Hematopoietic multipotent progenitor cell (in vitro differentiated cells): ENCODE measurements around the gene LDHAL6B. TPM values are rescaled to one million over a fixed set of nuclear protein-coding genes. Genes with fewer than 3 reads are reported as not detected.

Experiments
- DNase-seq, 3 donors: peaks; one replicate each; pipeline ENCODE4 v3.0.0-alpha.2; 2011 to 2015; ENCODE audit warnings: low read depth in 2 of 3, low spot score in 2 of 3
- total RNA-seq: library from RNA; depleted of rRNA; stranded (reverse); fragments of >200 nt; gene quantifications from one replicate; pipeline ENCODE4 v1.2.3, GENCODE V29; 2012

The LDHAL6B gene
- total RNA-seq, 1 donor, result not detected

- DNase-seq, result peak in 1 of 3 donors; percentile 45
Measured at GRCh38 chr15:59176653-59177316, 29.9 kb upstream of the LDHAL6B start.

GRCh38 chr15:59177317-59177660 lies 29.4 kb upstream of the LDHAL6B start:
- DNase-seq, result no peak

GRCh38 chr15:59178151-59178695 lies 28.4 kb upstream of the LDHAL6B start:
- no peak for DNase-seq

- DNase-seq, result no peak
Measured at GRCh38 chr15:59179717-59180116, 26.9 kb upstream of the LDHAL6B start.

- DNase-seq, result no peak
Measured at GRCh38 chr15:59180945-59181600, 25.6 kb upstream of the LDHAL6B start.

- peak in 1 of 3 donors; percentile 9 for DNase-seq
Measured at GRCh38 chr15:59185725-59186124, 20.9 kb upstream of the LDHAL6B start.

- DNase-seq, result no peak
Measured at GRCh38 chr15:59186501-59186900, 20.1 kb upstream of the LDHAL6B start.

GRCh38 chr15:59189241-59189640 lies 17.4 kb upstream of the LDHAL6B start:
- DNase-seq, result no peak

GRCh38 chr15:59190291-59190690 lies 16.4 kb upstream of the LDHAL6B start:
- no peak for DNase-seq

- no peak for DNase-seq
Measured at GRCh38 chr15:59191855-59192237, 14.8 kb upstream of the LDHAL6B start.

GRCh38 chr15:59194639-59195325 lies 11.9 kb upstream of the LDHAL6B start:
- DNase-seq, result no peak

- no peak for DNase-seq
Measured at GRCh38 chr15:59196416-59196815, 10.2 kb upstream of the LDHAL6B start.

- DNase-seq, result no peak
Measured at GRCh38 chr15:59197454-59197853, 9.2 kb upstream of the LDHAL6B start.

GRCh38 chr15:59199626-59200465 lies 6.8 kb upstream of the LDHAL6B start:
- DNase-seq, result no peak

- no peak for DNase-seq
Measured at GRCh38 chr15:59200560-59200959, 6.1 kb upstream of the LDHAL6B start.

- no peak for DNase-seq
Measured at GRCh38 chr15:59203008-59203407, 3.6 kb upstream of the LDHAL6B start.

GRCh38 chr15:59203657-59204056 lies 3.0 kb upstream of the LDHAL6B start:
- DNase-seq, result no peak

GRCh38 chr15:59205839-59206622 lies 612 bp upstream of the LDHAL6B start:
- DNase-seq, result no peak

- no peak for DNase-seq
Measured at GRCh38 chr15:59208613-59209249, 2.1 kb downstream of the LDHAL6B start.

GRCh38 chr15:59210186-59210585 lies 3.5 kb downstream of the LDHAL6B start:
- DNase-seq, result no peak
